NCI-H1694 (cell line): ENCODE results near the gene PPARD.

Source experiments
- DNase-seq: peaks from one replicate; lab custom pipeline; 2025; lab: John Stamatoyannopoulos, UW

The PPARD gene

GRCh38 chr6:35354361-35355135 is 12.2 kb downstream of the PPARD start:
- no peak for DNase-seq

- no peak for DNase-seq
Observed at GRCh38 chr6:35356391-35356790, 14.0 kb downstream of the PPARD start.

- no peak for DNase-seq
Observed at GRCh38 chr6:35357677-35358076, 15.3 kb downstream of the PPARD start.

DNA sequence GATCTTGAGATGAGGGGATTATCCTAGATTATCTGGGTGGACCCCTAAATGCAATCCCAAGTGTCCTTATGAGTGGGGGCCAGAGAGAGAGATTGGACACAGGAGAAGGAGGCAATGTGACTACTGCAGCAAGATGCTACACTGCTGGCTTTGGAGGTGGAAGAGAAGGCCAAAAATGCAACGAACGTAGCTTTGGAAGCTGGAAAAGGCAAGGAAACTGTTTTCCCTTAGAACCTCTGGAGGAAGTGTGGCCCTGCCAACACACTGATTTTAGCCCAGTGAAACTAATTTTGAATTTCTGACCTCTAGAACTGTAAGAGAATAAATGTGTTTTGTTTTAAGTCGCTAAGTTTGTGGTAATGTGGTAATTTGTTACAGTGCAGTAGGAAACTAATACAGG is 15.7 kb downstream of the PPARD start:
- DNase-seq: no peak

- no peak for DNase-seq
Observed at GRCh38 chr6:35359346-35359743, 17.0 kb downstream of the PPARD start.

GRCh38 chr6:35359744-35360348 is 17.5 kb downstream of the PPARD start:
- no peak for DNase-seq

DNA sequence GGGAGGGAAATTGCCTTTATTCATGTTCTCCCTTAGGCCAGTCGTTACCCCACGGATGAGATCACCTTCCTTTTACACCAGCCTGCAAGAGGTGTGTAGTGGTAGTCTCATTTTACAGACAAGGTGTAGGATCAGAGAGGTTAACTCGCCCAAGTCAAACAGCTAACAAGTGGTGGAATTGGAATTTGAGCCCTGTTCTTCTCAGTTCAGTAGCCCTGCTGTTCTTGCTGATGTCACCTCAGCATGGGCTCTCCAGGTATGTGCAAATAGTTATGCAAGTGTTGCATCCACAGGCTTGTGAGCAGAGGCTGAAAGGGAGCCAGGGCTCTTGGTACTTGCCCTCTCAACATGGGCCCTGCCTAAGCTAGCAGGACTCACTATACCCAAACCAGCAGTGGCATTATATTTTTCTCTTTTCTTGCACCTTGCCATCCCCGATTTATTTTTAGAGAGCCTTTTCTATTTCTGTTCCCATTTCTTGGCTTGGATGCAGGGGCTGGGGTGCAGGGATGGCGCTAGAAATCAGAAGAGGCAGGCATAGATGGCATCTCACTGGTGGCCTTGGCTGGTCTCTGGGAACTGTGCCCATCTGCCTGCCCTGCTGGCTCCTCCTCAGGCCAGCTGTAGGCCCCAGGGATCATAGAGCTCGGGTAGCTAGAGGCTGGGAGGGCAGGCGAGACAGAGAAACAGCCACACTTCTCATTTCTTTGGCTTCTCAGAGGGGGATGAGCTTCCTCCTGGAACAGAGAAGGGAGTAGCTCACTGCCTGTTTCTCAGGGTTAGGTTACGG is 18.2 kb downstream of the PPARD start:
- DNase-seq: no peak

GRCh38 chr6:35362200-35362599 is 19.8 kb downstream of the PPARD start:
- DNase-seq: no peak

- no peak for DNase-seq
Observed at GRCh38 chr6:35363293-35363750, 21.0 kb downstream of the PPARD start.

GRCh38 chr6:35365594-35366203 is 23.3 kb downstream of the PPARD start:
- DNase-seq: no peak

DNA sequence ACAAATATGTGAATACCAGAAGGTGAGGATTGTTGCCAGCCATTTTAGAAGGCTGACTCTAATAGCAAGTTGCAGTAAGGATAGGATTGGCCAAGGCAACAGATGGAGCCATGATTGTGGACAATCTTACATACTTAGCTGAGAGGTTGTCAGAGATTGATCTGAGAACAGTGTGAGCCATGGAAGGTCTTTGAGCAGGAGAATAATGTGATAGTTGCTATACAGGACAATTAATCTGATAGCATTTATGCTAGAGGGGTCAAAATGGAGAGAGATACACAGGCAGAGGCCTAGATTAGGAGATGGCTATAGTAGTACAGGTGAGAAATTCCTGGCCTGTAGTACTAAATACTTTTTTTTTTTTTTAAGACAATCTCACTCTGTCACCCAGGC is 23.8 kb downstream of the PPARD start:
- DNase-seq: no peak

- no peak for DNase-seq
Observed at GRCh38 chr6:35367646-35368037, 25.3 kb downstream of the PPARD start.

GRCh38 chr6:35368038-35368887 is 25.9 kb downstream of the PPARD start:
- no peak for DNase-seq

DNA sequence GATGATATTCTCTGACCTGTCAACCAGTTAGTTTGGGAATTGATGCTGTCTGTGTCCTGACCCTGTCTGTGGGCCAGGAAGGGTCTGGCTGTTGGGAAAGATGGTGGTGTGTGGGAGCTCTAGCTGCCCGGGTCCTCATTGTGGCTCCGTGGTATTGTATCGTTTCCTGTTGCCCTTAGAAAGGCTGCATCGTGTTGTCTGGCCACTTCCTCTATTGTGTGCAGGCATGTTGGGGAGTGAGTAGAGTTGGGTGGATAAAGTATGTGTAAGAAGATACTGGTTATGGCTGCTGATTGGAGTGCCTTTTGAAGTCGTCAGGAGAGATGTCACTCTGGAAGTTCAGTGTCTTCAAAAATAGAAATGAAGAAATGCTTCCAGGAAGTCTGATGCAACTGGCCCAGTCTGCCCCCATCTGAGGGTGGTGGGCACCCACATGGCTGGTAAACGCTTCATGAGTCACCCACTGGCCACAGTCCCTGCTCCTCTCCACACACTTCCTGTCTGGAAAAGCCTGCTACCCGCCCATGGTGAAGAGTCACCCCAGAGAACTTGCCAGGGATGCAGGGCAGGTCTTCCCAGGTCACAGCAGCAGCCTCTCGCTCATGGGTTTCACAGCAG is 27.9 kb downstream of the PPARD start:
- no peak for DNase-seq

- no peak for DNase-seq
Observed at GRCh38 chr6:35370785-35371493, 28.6 kb downstream of the PPARD start.

GRCh38 chr6:35371494-35372262 is 29.3 kb downstream of the PPARD start:
- no peak for DNase-seq

GRCh38 chr6:35372633-35373032 is 30.3 kb downstream of the PPARD start:
- no peak for DNase-seq

GRCh38 chr6:35376281-35376680 is 33.9 kb downstream of the PPARD start:
- DNase-seq: no peak

- DNase-seq: no peak
Observed at GRCh38 chr6:35377002-35377401, 34.6 kb downstream of the PPARD start.

DNA sequence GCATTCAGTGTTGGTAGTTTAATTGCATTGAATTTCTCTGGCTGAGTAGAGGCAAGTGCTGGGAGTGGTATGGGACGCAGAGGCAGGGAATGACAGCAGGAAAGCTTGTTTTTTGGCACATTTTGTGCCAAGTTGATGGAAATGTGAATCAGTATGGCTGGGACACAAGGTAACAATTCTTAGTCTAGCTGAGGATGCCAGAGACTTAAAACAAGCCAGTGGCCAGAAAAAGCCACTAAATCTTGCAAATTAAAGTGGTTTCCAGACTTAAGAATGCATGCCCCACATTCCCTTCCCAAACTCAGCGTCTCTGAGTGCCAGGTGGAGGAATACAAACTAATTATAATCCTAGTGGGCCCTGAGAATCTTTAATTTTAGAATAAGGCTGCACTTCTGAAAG is 35.9 kb downstream of the PPARD start:
- DNase-seq: no peak
